ENCODE data around the gene GGACT.

The GGACT gene

GRCh38 chr13:100546713-100547405 is 41.7 kb downstream of the GGACT start:
- no peak for DNase-seq

- DNase-seq = no peak
These were observed 42.9 kb downstream of the GGACT start for GRCh38 chr13:100545684-100546061.

- DNase-seq = no peak
These were observed 43.5 kb downstream of the GGACT start for GRCh38 chr13:100544866-100545683.

- no peak for DNase-seq
These were observed 44.6 kb downstream of the GGACT start for GRCh38 chr13:100543872-100544602.

GRCh38 chr13:100542826-100543156 is 45.8 kb downstream of the GGACT start:
- peak; percentile 63 for DNase-seq

- peak; percentile 15 for DNase-seq
These were observed 46.4 kb downstream of the GGACT start for GRCh38 chr13:100541897-100542825.

GRCh38 chr13:100540621-100541020 is 48.0 kb downstream of the GGACT start:
- DNase-seq = no peak

- no peak for DNase-seq
These were observed 50.6 kb downstream of the GGACT start for GRCh38 chr13:100537951-100538462.

- no peak for DNase-seq
These were observed 51.1 kb downstream of the GGACT start for GRCh38 chr13:100537486-100537885.

- DNase-seq = no peak
These were observed 51.9 kb downstream of the GGACT start for GRCh38 chr13:100536643-100537180.

- DNase-seq = no peak
These were observed 53.0 kb downstream of the GGACT start for GRCh38 chr13:100535426-100536135.

- no peak for DNase-seq
These were observed 53.7 kb downstream of the GGACT start for GRCh38 chr13:100534911-100535310.

GRCh38 chr13:100534147-100534843 is 54.3 kb downstream of the GGACT start:
- no peak for DNase-seq

- DNase-seq = no peak
These were observed 55.0 kb downstream of the GGACT start for GRCh38 chr13:100533588-100534041.

GRCh38 chr13:100532836-100533435 is 55.7 kb downstream of the GGACT start:
- no peak for DNase-seq

GRCh38 chr13:100532090-100532766 is 56.4 kb downstream of the GGACT start:
- no peak for DNase-seq

GRCh38 chr13:100530671-100531213 is 57.8 kb downstream of the GGACT start:
- no peak for DNase-seq

- DNase-seq = no peak
These were observed 58.8 kb downstream of the GGACT start for GRCh38 chr13:100529666-100530377.

GRCh38 chr13:100528820-100529219 is 59.8 kb downstream of the GGACT start:
- no peak for DNase-seq
